ENCODE measurements around the gene RFTN1. TPM values are rescaled to one million over a fixed set of nuclear protein-coding genes. Genes with fewer than 3 reads are reported as not detected.
A peak's percentile ranks its signal among the peaks of the same experiment; 100 is the strongest.

Gene RFTN1
- total and polyA plus RNA-seq, 2 of the 8 experiments (the other 6 are each of a cell fraction or from before 2014, with no cell fraction given): 4.6 to 6.7 TPM

DNA sequence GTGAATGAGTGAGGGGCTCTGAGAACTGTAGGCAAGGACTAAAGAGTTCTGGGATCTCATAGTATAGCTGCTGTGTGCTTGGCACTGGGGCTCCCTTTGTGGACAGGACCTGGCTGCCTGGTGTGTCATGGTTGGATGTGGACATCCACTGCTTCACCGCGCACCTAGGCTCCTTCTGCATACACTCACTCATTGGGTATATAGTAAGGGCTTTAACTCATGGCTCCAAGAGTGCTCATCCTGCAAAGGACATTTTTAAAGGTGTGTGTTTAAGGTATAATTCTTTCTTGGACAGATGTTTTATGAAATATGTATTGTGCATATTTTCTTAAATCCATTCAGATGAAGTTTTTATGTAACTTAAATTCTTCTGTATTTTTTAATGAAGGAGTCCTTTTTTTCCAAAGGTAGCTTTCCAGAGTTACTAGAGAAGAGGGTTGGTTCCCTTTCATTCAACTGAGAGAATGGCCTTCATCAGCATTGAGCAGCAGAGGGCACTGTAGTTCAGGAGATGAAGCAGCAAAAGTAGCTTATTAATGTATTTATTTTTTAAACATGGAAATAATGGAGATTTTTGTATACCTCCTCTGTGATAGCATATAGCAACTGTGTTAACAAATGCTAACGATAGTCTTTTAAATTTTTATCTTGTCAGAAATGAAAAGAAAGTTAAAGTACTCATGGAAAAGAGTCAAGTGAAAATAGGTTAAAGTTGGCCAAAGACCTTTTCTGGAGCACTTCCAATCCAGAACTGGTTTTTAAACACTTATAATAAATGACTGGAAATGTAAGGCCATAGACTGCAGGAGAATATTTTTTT is 223.3 kb downstream of the RFTN1 start:
- TF ChIP-seq, protein P1, sequence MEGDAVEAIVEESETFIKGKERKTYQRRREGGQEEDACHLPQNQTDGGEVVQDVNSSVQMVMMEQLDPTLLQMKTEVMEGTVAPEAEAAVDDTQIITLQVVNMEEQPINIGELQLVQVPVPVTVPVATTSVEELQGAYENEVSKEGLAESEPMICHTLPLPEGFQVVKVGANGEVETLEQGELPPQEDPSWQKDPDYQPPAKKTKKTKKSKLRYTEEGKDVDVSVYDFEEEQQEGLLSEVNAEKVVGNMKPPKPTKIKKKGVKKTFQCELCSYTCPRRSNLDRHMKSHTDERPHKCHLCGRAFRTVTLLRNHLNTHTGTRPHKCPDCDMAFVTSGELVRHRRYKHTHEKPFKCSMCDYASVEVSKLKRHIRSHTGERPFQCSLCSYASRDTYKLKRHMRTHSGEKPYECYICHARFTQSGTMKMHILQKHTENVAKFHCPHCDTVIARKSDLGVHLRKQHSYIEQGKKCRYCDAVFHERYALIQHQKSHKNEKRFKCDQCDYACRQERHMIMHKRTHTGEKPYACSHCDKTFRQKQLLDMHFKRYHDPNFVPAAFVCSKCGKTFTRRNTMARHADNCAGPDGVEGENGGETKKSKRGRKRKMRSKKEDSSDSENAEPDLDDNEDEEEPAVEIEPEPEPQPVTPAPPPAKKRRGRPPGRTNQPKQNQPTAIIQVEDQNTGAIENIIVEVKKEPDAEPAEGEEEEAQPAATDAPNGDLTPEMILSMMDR (IDR thresholded peaks at IDR 0.05; ENCODE audit: control extremely low read depth in 1 of 3, insufficient read depth in 1 of 3, low read depth in 1 of 3, low read length in 3 of 3): peak in 2 of 3 experiments; percentile 70 to 73; a peak in 3 of 4 replicates
- TF ChIP-seq RAD21 (IDR thresholded peaks at IDR 0.05 in 1 of 2, conservative IDR thresholded peaks at IDR 0.05 in 1 of 2; ENCODE audit: low read depth in 2 of 2, low read length in 2 of 2): peak; percentile 89 to 92
- no peak for TF ChIP-seq HDAC6 (IDR thresholded peaks at IDR 0.05; ENCODE audit: low read depth, low read length)
- TF ChIP-seq SIX5 (IDR thresholded peaks at IDR 0.05; ENCODE audit: low read depth, low read length): no peak
- TF ChIP-seq PHF8 (conservative IDR thresholded peaks at IDR 0.05; ENCODE audit: low read depth, low read length): no peak
- no peak for TF ChIP-seq CEBPB (IDR thresholded peaks at IDR 0.05; ENCODE audit: low read depth, low read length)
- ChIA-PET POLR2A (ENCODE audit: partially characterized antibody) (interaction anchor here (0.6 to 1.5 kb wide), 2 partner anchors 260 to 302 kb away, joined by 3 to 7 read pairs; no protein-coding TSS in a partner anchor), CTCF (ENCODE audit: partially characterized antibody) (interaction anchor here (0.7 to 9.2 kb wide), 38 partner anchors 7 to 266 kb away, joined by 3 to 106 read pairs (median 4); no protein-coding TSS in a partner anchor)
- Histone ChIP-seq H2AK5ac (ENCODE audit: low read depth, low read length) (no peak overlapping the region), H3K27me3 (replicated peaks in 1 of 4; ENCODE audit: control insufficient read depth in 3 of 4, extremely low read depth in 1 of 4, insufficient read depth in 3 of 4, low read length in 3 of 4) (no peaks in the 10 kb centered on the region), H3K4me2 (ENCODE audit: insufficient read depth in 1 of 2, low read depth in 2 of 2, low read length in 2 of 2) (no peak overlapping the region), H3K4me3 (ENCODE audit: extremely low read depth in 1 of 4, insufficient read depth in 2 of 4, low read depth in 3 of 4, low read length in 4 of 4) (no peak overlapping the region), H3K79me1 (ENCODE audit: low read depth, low read length) (0 out of 2 replicates have a peak, but pooled peaks cover 3% of the 10 kb centered on the region), H2BK15ac (ENCODE audit: low read length) (no peak overlapping the region), H3K14ac (ENCODE audit: insufficient read length) (no peak overlapping the region), H3K9ac (replicated peaks in 1 of 4; ENCODE audit: extremely low read depth in 1 of 4, low read depth in 3 of 4, low read length in 3 of 4) (no peak overlapping the region), H4K8ac (ENCODE audit: extremely low read depth, insufficient read depth, low read length) (no peak overlapping the region), H4K20me1 (replicated peaks in 1 of 2; ENCODE audit: control insufficient read depth in 1 of 2, insufficient read depth in 2 of 2, low read length in 2 of 2) (no peaks in the 10 kb centered on the region), H3K4ac (replicated peaks; ENCODE audit: insufficient read length, low read depth, low read length) (no peak overlapping the region), H3K23me2 (ENCODE audit: low read depth, low read length) (no peaks in the 10 kb centered on the region), H4K5ac (ENCODE audit: insufficient read length, low read depth, low read length) (no peak overlapping the region), H3K56ac (replicated peaks; ENCODE audit: insufficient read length, low read depth, low read length) (no peak overlapping the region), H2BK120ac (replicated peaks; ENCODE audit: low read depth, low read length) (no peak overlapping the region), H3K4me1 (replicated peaks in 1 of 4; ENCODE audit: control insufficient read depth in 3 of 4, insufficient read depth in 4 of 4, low read length in 3 of 4) (no peaks in the 10 kb centered on the region), H4K91ac (replicated peaks; ENCODE audit: insufficient read length, low read length) (no peak overlapping the region), H2BK5ac (ENCODE audit: low read depth, low read length) (no peak overlapping the region), H3K36me3 (ENCODE audit: control insufficient read depth in 2 of 4, insufficient read depth in 4 of 4, low read length in 3 of 4) (peaks cover 0 to 16% (median 8%) of the 10 kb centered on the region in 4 experiments; a peak in 5 of 8 replicates), H2BK20ac (ENCODE audit: low read length) (no peak overlapping the region), H3K27ac (ENCODE audit: low read depth, low read length) (no peak overlapping the region), H3K18ac (ENCODE audit: extremely low read depth, low read length) (no peak overlapping the region), H2AFZ (ENCODE audit: low read length) (no peak overlapping the region), H2BK12ac (ENCODE audit: low read depth, low read length) (no peak overlapping the region), H3K9me3 (ENCODE audit: insufficient read depth in 2 of 2, low read depth in 1 of 2, low read length in 1 of 2) (no peaks in the 10 kb centered on the region), H3K79me2 (ENCODE audit: control insufficient read depth in 1 of 2, insufficient read depth in 2 of 2, low read length in 2 of 2) (peaks cover 3 to 22% of the 10 kb centered on the region in 2 experiments; a peak in 2 of 4 replicates), H3K23ac (ENCODE audit: insufficient read length) (no peak overlapping the region)
- 79% methylated on average over 3 of the region's 3 CpGs; no CpG with 5 or more reads in 1 of the 2 experiments for WGBS, 2 experiments (ENCODE audit: extremely low coverage in 1 of 2, insufficient coverage in 1 of 2, insufficient read length in 1 of 2, insufficient replicate concordance in 2 of 2, low coverage in 1 of 2, low lambda C conversion rate in 2 of 2, missing lambda C conversion rate in 1 of 2)
- no peak for DNase-seq (ENCODE audit: low read depth in 1 of 2, low spot score in 2 of 2)
- peak; percentile 32 for FAIRE-seq

Measured in H1 (cell line).